ENCODE measurements around the gene RAPGEF2.
"Not testable (repeated sequence)": the region's sequence is repeated elsewhere in the genome, so short reads cannot be mapped to it uniquely, and the experiment has no call there.

The RAPGEF2 gene

DNA sequence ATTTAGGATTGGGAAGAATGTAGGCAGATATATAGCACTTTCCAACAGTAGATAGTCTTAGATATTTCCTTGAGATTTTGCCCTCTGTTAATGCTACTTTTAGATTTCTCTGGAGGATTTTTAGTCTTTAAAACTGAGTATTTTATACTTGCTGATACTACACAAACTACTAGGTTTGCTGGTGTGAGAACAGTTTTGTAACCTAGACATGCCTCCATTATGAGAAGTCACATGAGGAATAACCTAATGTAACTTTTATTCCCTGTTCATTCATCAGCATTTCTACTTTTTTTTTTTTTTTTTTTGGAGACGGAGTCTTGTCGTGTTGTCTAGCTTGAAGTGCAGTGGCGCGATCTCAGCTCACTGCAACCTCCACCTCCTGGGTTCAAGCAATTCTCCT, 137.2 kb downstream of the RAPGEF2 start:
- no peak for TF ChIP-seq Cebpa-rat (IDR thresholded peaks at IDR 0.05)
- peaks cover 5% of the 10 kb centered on the region; the same call in 1 of the 2 replicates for H3K4me1 ChIP-seq

DNA sequence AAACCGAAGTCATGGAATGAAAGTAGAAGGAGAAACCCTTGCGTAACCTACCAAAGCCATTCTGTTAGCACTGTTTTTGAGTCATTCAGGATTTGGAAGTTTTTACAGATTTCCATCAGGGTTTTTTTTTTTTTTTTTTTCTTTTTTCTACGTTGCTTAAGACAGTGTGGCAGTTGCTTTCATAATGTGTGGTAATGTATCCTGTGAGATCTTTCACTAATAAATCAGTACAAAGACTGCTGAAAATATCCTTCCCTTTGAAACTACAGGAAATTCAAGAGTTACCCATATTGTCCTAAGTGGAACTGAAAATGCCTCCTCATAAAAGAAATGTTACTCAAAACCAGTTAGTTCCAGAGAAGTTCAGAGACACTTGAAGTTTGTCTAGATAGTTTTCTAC, 137.8 kb downstream of the RAPGEF2 start:
- H3K9ac ChIP-seq: no peak overlapping the region
- H3K27ac ChIP-seq: no peak overlapping the region
- no peaks in the 10 kb centered on the region for H3K36me3 ChIP-seq
- H3K27me3 ChIP-seq: no peaks in the 10 kb centered on the region
- H3K9me3 ChIP-seq: no peaks in the 10 kb centered on the region
- no peak overlapping the region for H3K4me2 ChIP-seq
- H4K20me1 ChIP-seq: no peaks in the 10 kb centered on the region; the same call in 1 of the 2 replicates
- TF ChIP-seq Cebpa-rat (IDR thresholded peaks at IDR 0.05): no peak
- H3K4me1 ChIP-seq: peaks cover 5% of the 10 kb centered on the region; the same call in 1 of the 2 replicates
- H3K4me3 ChIP-seq: no peak overlapping the region

More for the DNA sequence above, 137.2 kb downstream of the RAPGEF2 start:
- Histone ChIP-seq H3K4me2 (no peak overlapping the region), H3K27me3 (no peaks in the 10 kb centered on the region), H3K9me3 (no peaks in the 10 kb centered on the region), H3K9ac (no peak overlapping the region), H3K4me3 (no peak overlapping the region), H4K20me1 (no peaks in the 10 kb centered on the region; the same call in 1 of the 2 replicates), H3K36me3 (no peaks in the 10 kb centered on the region), H3K27ac (no peak overlapping the region)

DNA sequence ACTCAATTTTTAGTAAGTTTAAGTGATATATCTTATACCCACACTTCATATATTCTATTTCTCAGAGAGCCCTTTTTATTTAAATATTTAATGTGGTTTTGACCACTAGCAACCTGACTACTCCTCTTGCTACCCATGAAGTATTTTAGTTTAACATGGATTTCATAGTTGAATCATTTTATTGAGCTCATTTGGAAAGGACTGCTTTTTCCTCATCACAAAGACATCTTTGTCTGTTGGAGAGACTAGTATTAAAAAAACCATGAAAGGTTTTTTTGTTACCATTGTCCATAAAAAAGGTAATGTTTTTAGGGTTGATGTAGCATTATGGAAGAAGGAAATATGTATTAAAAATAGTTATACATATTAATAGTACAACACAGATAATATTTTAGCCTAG, 139.5 kb downstream of the RAPGEF2 start:
- Histone ChIP-seq H3K9me3 (no peaks in the 10 kb centered on the region), H3K4me3 (no peak overlapping the region), H3K4me1 (no peaks in the 10 kb centered on the region), H3K27ac (no peak overlapping the region), H4K20me1 (no peaks in the 10 kb centered on the region; the same call in 1 of the 2 replicates), H3K9ac (no peak overlapping the region), H3K27me3 (no peaks in the 10 kb centered on the region), H3K36me3 (no peaks in the 10 kb centered on the region), H3K4me2 (no peak overlapping the region)
- TF ChIP-seq Cebpa-rat (IDR thresholded peaks at IDR 0.05): no peak

DNA sequence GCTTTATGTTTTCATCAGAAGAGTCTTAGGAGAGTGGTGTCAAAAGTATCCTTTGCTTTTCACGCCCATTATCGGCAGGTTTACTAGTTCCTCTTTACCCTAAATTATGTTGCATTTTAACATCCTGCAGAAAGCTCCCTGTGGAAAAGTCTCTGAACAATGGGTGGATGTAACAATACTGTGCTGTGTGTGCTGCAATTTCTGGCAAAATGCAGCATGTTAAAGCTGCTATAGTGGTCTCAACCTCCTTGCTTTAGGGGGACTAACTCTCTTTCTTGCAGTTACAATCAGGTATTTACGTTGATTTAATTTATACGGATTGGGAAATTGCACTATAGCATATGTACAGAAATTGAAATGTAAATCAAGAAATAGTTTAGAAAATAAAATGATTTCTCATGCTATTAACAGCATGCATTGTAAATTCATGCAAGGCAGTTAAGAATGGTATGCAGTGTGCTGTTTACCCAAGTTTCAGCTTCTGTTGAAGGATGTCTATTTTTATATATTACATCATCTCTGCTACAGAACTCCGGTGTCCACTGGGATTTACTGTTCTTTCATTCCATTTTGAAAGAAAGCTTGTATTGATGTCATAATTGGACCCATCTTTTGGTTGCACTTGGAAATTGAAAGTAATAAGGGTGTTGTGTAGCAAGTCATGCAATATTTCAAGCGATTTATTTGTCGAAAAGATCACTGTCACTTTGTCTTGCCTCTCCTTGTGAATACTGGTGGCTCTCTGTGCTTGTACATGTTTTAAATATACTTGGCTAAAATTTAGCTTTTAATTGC, 145.7 kb downstream of the RAPGEF2 start:
- TF ChIP-seq Cebpa-rat (IDR thresholded peaks at IDR 0.05): no peak
- H4K20me1 ChIP-seq: no peaks in the 10 kb centered on the region
- H3K4me2 ChIP-seq: peak overlapping the region; percentile 38
- H3K36me3 ChIP-seq: peaks cover 23% of the 10 kb centered on the region
- peaks cover 16% of the 10 kb centered on the region for H3K4me1 ChIP-seq
- H3K27me3 ChIP-seq: no peaks in the 10 kb centered on the region
- peak overlapping the region; percentile 5; the same call in 1 of the 2 replicates for H3K27ac ChIP-seq
- H3K4me3 ChIP-seq: no peak overlapping the region
- H3K9ac ChIP-seq: no peak overlapping the region
- peaks cover 22% of the 10 kb centered on the region for H3K9me3 ChIP-seq

DNA sequence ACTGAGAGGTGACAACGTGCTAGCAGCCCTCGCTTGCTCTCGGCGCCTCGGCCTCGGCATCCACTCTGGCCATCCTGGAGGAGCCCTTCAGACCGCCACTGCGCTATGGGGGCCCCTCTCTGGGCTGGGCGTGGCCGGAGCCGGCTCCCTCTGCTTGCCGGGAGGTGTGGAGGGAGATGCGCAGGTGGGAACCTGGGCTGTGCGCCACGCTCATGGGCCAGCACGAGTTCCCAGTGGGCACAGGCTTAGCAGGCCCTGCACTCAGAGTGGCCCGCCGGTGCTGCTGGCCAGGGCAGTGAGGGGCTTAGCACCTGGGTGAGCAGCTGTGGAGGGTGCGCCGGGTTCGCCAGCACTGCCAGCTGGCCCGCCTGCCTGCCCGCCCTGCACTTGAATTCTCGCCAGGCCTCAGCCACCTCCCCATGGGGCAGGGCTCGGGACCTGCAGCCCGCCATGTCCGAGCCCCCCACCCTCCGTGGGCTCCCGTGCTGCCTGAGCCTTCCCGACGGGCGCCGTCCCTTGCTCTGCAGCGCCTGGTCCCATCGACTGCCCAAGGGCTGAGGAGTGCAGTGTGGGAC, 148.0 kb downstream of the RAPGEF2 start:
- no peak for TF ChIP-seq Cebpa-rat (IDR thresholded peaks at IDR 0.05)
- Histone ChIP-seq H3K9ac (no peak overlapping the region), H4K20me1 (no peaks in the 10 kb centered on the region), H3K9me3 (peaks cover 23% of the 10 kb centered on the region), H3K4me2 (no peak overlapping the region), H3K36me3 (peaks cover 29% of the 10 kb centered on the region), H3K4me3 (no peak overlapping the region), H3K27ac (no peak overlapping the region), H3K4me1 (peaks cover 16% of the 10 kb centered on the region), H3K27me3 (no peaks in the 10 kb centered on the region)

DNA sequence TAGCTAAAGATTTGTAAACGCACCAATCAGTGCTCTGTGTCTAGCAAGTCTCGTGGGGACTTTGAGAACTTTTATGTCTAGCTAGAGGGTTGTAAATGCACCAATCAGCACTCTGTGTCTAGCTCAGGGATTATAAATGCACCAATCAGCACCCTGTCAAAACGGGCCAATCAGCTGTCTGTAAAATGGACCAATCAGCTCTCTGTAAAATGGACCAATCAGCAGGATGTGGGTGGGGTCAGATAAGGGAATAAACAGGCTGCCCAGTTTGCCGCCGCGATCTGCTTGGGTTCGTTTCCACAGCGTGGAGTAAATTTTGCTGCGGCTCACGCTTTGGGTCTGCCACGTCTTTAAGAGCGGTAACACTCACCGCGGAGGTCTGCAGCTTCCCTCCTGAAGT, 148.7 kb downstream of the RAPGEF2 start:
- not testable (repeated sequence) for H3K4me2 ChIP-seq, H4K20me1 ChIP-seq, H3K9ac ChIP-seq, H3K27ac ChIP-seq, H3K27me3 ChIP-seq, H3K4me3 ChIP-seq
- H3K9me3 ChIP-seq: peaks cover 28% of the 10 kb centered on the region
- peaks cover 16% of the 10 kb centered on the region for H3K4me1 ChIP-seq
- H3K36me3 ChIP-seq: peaks cover 36% of the 10 kb centered on the region

DNA sequence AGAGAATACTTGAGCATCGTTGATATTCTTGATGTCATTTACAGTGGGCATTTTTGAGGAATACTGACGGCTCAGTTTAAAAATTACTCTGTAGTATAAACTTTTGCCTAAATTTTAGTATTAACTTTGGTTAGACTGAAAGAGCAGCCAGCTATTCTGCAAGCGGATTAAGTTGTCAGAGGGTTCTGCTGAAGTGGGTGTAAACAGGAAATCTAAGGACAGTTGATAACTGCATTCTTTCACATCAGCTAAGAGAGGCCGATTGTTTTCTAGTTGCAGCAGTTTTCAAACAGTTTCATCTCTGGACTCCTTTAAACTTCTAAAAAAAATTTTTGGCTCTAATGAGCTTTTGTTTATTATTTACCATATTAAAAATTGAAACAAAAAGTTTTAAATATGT, 149.6 kb downstream of the RAPGEF2 start:
- TF ChIP-seq Cebpa-rat (IDR thresholded peaks at IDR 0.05): no peak
- H3K9me3 ChIP-seq: peaks cover 32% of the 10 kb centered on the region
- no peak overlapping the region for H3K4me2 ChIP-seq
- H3K36me3 ChIP-seq: peaks cover 44% of the 10 kb centered on the region
- H3K4me3 ChIP-seq: no peak overlapping the region
- no peaks in the 10 kb centered on the region for H3K27me3 ChIP-seq
- no peak overlapping the region for H3K27ac ChIP-seq
- no peak overlapping the region for H3K9ac ChIP-seq
- H3K4me1 ChIP-seq: peaks cover 16% of the 10 kb centered on the region
- H4K20me1 ChIP-seq: no peaks in the 10 kb centered on the region

DNA sequence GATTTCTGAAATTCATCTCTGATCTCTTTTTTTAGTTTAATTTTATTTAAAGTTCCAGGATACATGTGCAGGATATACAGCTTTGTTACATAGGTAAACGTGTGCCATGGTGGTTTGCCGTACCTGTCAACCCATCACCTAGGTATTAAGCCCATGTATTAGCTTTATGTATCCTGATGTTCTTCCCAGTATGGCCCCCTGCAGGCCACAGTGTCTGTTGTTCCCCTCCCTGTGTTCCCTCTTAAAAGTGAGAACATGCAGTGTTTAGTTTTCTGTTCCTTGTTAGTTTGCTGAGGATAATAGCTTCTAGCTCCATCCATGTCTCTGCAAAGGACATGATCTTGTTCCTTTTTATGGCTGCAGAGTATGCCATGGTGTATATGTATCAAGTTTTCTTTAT, 153.2 kb downstream of the RAPGEF2 start:
- H3K4me2 ChIP-seq: no peak overlapping the region
- H3K4me3 ChIP-seq: no peak overlapping the region
- no peaks in the 10 kb centered on the region for H4K20me1 ChIP-seq
- peaks cover 20% of the 10 kb centered on the region for H3K9me3 ChIP-seq
- H3K9ac ChIP-seq: no peak overlapping the region
- no peak overlapping the region for H3K27ac ChIP-seq
- TF ChIP-seq Cebpa-rat (IDR thresholded peaks at IDR 0.05): no peak
- no peaks in the 10 kb centered on the region for H3K4me1 ChIP-seq
- H3K27me3 ChIP-seq: no peaks in the 10 kb centered on the region
- H3K36me3 ChIP-seq: peaks cover 36% of the 10 kb centered on the region

DNA sequence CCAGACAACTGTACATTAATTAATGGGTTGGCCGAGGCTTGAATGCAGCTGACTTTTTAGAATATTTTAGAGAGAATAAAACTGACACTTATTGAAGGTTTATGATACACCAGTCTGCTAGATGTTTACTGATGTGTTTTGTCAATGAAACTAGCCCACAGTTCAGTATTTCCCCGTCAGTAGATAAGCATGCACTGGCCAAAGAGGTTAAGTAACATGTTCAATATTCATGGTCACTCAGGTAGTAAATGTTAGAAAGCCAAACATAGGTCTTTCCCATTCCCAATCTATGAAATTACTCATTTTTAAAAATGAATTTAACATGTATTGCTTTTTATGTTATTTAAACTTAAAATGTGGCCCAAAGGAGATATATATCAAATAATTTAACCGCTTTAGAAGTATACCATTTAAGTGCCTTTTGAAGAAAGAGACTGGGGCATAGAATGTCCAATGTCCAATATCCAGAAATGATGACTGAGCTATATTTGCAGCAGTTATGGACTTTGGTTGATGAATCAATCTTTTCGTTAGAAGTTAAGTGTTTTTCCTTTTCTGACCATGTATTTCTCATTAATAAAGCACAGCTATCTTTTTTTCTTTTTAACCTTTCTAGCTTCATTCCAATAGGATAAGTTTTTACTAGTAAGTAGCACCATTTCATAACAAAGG, 156.1 kb downstream of the RAPGEF2 start:
- TF ChIP-seq Cebpa-rat (IDR thresholded peaks at IDR 0.05): no peak
- Histone ChIP-seq H4K20me1 (no peaks in the 10 kb centered on the region), H3K9me3 (peaks cover 10% of the 10 kb centered on the region; the same call in 1 of the 2 replicates), H3K4me2 (no peak overlapping the region), H3K9ac (no peak overlapping the region), H3K27me3 (no peaks in the 10 kb centered on the region), H3K27ac (no peak overlapping the region), H3K36me3 (peaks cover 24% of the 10 kb centered on the region), H3K4me1 (no peaks in the 10 kb centered on the region), H3K4me3 (no peak overlapping the region)

DNA sequence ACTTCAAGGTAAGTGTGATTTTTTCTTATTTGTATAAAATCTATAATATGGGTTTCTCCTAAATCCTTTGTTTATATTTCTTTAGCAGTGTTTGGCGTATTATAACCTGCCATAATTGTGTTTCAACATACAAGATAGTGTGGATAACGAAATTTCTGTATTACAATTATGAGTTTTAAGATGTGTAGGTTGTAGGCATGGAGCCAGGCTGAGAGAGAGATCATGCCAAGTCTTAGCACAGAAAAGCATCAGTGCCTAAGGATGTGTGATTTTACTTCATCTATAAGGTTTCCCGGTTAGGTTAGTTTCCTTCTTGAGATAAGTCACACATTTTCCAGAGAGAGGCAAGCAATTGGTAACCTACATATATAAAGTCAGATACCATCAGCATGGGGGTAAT, 161.2 kb downstream of the RAPGEF2 start:
- Histone ChIP-seq H3K4me3 (no peak overlapping the region), H3K9me3 (no peaks in the 10 kb centered on the region), H3K9ac (no peak overlapping the region), H3K4me2 (no peak overlapping the region), H3K36me3 (peaks cover 3% of the 10 kb centered on the region; the same call in 1 of the 2 replicates), H4K20me1 (no peaks in the 10 kb centered on the region), H3K27ac (no peak overlapping the region), H3K4me1 (peaks cover 5% of the 10 kb centered on the region; the same call in 1 of the 2 replicates), H3K27me3 (no peaks in the 10 kb centered on the region)
- TF ChIP-seq Cebpa-rat (IDR thresholded peaks at IDR 0.05): no peak

Measured in BLaER1 (cell line).